Bronchial smooth muscle cell (primary cell): ENCODE data around the gene MRPL53. TPM values are rescaled to one million over a fixed set of nuclear protein-coding genes. Genes with fewer than 3 reads are reported as not detected.

Experiments
- total RNA-seq: library from RNA; depleted of rRNA; stranded (reverse); fragments of >200 nt; gene quantifications from 2 replicates; pipeline ENCODE4 v1.2.1, GENCODE V29; 2014

MRPL53 gene
- 68.4 and 79.9 TPM in 2 replicates for total RNA-seq

GRCh38 chr2:74472086-74472944 lies at the start of gene MRPL53:
TSS of gene MRPL53 (minus strand) at chr2:74472680. CDS start at chr2:74472660, 20 bp downstream.

DNA sequence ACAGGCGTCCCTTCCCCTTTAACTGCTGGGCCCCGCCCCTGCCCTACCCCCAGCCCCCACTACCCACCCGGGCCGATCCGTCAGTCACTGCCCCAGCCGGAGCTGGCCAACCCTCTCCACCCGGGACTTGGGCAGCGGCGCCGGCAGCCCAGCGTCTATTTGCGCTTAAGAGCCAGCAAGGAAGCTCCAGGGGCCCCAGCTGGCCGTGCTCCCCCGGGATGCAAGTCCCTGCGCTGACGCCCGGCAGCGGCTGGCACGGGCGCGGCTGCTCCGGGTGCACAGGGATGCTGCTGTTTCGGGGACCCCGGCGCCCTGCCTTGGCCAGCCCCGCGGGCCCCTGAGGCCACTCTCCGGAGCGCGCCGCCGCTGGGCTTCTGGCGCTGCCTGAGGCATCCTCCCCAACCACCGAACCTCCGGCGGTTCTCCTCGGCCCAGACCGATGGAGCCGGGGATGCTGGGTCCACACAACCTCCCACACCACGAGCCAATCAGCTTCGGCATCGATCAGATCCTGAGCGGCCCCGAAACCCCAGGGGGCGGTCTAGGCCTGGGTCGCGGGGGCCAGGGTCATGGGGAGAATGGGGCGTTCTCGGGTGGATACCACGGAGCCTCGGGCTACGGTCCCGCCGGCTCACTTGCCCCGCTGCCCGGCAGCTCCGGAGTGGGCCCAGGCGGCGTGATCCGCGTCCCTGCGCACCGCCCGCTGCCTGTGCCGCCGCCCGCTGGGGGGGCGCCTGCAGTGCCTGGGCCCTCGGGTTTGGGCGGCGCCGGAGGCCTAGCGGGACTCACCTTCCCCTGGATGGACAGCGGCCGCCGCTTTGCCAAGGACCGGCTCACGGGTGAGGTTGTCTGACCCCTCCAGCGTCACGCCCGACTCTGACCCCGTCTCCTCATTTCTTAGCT lies 42.1 kb upstream of the MRPL53 start, which contains the start of gene TLX2:
TSS of gene TLX2 (plus strand) at position 83 of the 903 bp plus-strand sequence. CDS start at position 440, 357 bp downstream.

DNA sequence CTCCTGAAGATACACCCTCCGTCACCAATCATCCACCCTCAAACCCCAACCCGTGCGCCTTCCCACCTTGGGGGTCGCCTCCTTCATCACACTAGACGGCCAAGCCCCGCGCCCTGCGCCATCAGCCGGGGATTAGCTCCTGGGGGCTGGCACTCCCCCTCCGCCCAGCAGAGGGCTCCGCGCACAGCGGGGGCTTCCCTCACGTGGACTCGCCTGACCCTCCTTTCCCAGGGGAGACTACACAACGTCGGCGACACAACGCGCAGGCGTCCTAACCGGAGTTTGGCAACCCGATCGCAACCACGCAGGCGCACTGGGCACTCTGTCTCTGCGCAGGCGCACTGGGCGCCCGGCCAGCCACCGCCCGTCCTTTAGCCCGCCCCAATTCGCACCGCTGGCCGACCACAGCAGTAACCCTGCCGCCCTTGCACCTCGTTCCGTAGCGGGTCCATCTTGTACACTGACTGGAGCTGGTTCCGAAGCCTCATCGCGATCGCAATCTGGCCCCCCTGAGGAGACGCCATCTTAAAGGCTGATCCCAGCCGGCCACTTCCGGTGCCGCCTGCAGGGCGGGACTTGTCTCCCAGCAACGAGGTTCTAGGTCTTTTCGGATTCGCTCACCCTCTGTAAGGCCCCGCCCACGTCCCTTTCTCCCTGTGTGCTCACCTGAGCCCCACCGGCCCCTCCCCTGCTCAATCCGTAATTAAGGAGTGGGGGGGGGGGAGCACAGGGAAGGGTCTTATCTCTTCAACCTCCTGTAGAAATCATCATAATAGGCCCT lies 34.9 kb upstream of the MRPL53 start, which contains the start of gene PCGF1:
TSS of gene PCGF1 (minus strand) at position 551 of the 781 bp plus-strand sequence. CDS start at position 524, 27 bp downstream.

GRCh38 chr2:74499267-74499939 lies 26.9 kb upstream of the MRPL53 start, which contains the start of gene LBX2:
TSS of gene LBX2 (minus strand) at chr2:74499603. CDS start at chr2:74499537, 66 bp downstream.

GRCh38 chr2:74482801-74483674 lies 10.6 kb upstream of the MRPL53 start, which contains the start of the genes CCDC142 and TTC31:
TSS of gene CCDC142 (minus strand) at chr2:74482998. CDS start at chr2:74482837, 161 bp downstream.
TSS of gene TTC31 (plus strand) at chr2:74483081. CDS start at chr2:74483096, 15 bp downstream.

GRCh38 chr2:74458132-74458937 lies 14.1 kb downstream of the MRPL53 start, which contains the start of gene WBP1:
TSS of gene WBP1 (plus strand) at chr2:74458438. CDS start at chr2:74458603, 165 bp downstream.

GRCh38 chr2:74454654-74455511 lies 17.6 kb downstream of the MRPL53 start, which contains the start of gene INO80B:
TSS of gene INO80B (plus strand) at chr2:74455087. CDS start at chr2:74455117, 30 bp downstream.

DNA sequence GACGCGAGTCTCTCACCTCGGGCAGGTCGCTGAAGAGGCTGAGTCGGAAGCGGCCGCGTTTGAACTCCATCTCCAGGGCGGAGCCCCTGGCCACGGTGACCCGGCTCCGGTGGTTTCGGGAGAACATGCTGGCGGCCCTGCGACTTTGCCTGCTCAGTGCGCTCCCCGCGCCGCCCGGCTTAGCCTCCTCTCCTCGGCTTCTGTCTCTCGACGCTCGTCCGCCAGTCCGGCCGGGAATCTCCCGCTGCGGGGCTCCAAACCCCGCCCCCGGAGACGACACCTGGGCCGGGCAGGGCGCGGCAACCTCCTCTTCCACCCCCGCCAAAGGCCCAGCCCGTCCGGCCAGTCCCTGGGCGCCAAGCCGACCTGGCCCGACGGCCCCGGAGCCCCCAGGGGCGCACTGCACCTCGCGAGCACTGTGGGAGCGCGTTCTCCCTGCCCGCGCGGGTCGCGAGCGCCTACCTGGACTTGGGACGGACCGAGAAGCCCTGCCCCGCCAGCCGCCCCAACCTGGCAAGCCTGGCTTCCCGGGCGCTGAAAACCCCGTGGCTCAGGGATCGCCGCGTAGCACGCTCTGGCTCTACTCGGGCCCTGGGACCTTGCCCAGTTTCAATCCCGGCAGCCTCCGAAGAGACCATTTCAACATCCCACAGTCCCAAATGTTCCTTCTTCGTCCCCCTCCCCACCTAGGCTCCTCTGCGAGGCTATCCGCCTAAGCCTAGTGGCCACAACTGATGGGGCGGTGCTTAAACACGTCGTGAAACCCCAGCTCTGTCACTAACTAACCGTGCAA lies 30.6 kb downstream of the MRPL53 start, which contains the start of gene RTKN:
TSS of gene RTKN (minus strand) at position 248 of the 793 bp plus-strand sequence. CDS start at position 127, 121 bp downstream.

Other genes with a start within 250 kb of the MRPL53 start
- 0.16 and 0.26 TPM in 2 replicates for gene SLC4A5, start 129.3 kb downstream of the MRPL53 start, total RNA-seq
- 239 and 256 TPM in 2 replicates for gene DCTN1, start 92.4 kb downstream of the MRPL53 start, total RNA-seq
- 0.79 and 1.4 TPM in 2 replicates for gene C2orf81, start 51.1 kb downstream of the MRPL53 start, total RNA-seq
- gene WDR54, start 51.0 kb downstream of the MRPL53 start, total RNA-seq, result 28.6 and 30.6 TPM in 2 replicates
- gene RTKN, start 30.7 kb downstream of the MRPL53 start, total RNA-seq, result 17.8 and 18.1 TPM in 2 replicates
- gene INO80B, start 17.6 kb downstream of the MRPL53 start, total RNA-seq, result 14.2 and 30.1 TPM in 2 replicates
- gene WBP1, start 14.2 kb downstream of the MRPL53 start, total RNA-seq, result 79.4 and 88.0 TPM in 2 replicates
- gene MOGS, start 7.3 kb downstream of the MRPL53 start, total RNA-seq, result 28.0 and 33.4 TPM in 2 replicates
- gene CCDC142, start 10.3 kb upstream of the MRPL53 start, total RNA-seq, result 15.9 and 21.0 TPM in 2 replicates
- gene TTC31, start 10.4 kb upstream of the MRPL53 start, total RNA-seq, result 7.6 and 9.1 TPM in 2 replicates
- gene LBX2, start 26.9 kb upstream of the MRPL53 start, total RNA-seq, result 3.8 and 6.4 TPM in 2 replicates
- gene PCGF1, start 35.0 kb upstream of the MRPL53 start, total RNA-seq, result 28.2 and 34.9 TPM in 2 replicates
- 1.4 TPM in 2 replicates for gene TLX2, start 41.8 kb upstream of the MRPL53 start, total RNA-seq
- gene DQX1, start 53.6 kb upstream of the MRPL53 start, total RNA-seq, result 0.16 TPM in 1 of 2 replicates, not detected in the other
- 58.5 and 79.5 TPM in 2 replicates for gene AUP1, start 57.0 kb upstream of the MRPL53 start, total RNA-seq
- 43.2 and 63.9 TPM in 2 replicates for gene HTRA2, start 57.3 kb upstream of the MRPL53 start, total RNA-seq
- gene LOXL3, start 81.3 kb upstream of the MRPL53 start, total RNA-seq, result 23.6 and 30.0 TPM in 2 replicates
- 22.7 and 31.5 TPM in 2 replicates for gene DOK1, start 82.0 kb upstream of the MRPL53 start, total RNA-seq
- not detected in 2 replicates for gene M1AP, start 175.7 kb upstream of the MRPL53 start, total RNA-seq
- gene SEMA4F, start 181.6 kb upstream of the MRPL53 start, total RNA-seq, result 3.3 and 4.1 TPM in 2 replicates